ENCODE data around the gene PPP2R2B.

The PPP2R2B gene

DNA sequence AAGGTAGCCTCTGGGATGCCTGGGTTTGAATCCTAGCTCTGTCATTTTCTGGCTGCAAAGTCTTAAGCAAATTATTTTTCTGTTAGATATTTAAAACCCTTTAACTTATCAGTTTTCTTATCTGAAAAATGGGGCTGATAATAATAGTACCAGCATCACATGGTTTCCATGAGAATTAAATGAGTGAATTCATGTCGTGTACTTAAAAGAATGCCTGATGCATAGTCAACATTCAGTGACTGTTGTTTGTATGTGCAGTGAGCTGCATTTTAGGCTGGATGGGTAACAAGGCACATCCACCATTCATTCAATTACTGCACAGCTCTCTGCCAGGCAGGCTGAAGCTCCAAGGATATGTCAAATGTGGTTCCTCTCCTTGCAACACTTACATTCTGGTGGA is 122.0 kb downstream of the PPP2R2B start:
- H2AFZ ChIP-seq (ENCODE audit: low read depth): no peak overlapping the region
- no peak overlapping the region for H3K4me2 ChIP-seq
- H3K79me2 ChIP-seq (ENCODE audit: insufficient read depth, low read depth): no peaks in the 10 kb centered on the region
- no peak overlapping the region for H3K9ac ChIP-seq
- no peaks in the 10 kb centered on the region for H4K20me1 ChIP-seq (ENCODE audit: insufficient read depth)
- H3K27me3 ChIP-seq (ENCODE audit: insufficient read depth, low read depth): no peaks in the 10 kb centered on the region
- H3K4me3 ChIP-seq (IDR thresholded peaks at IDR 0.05; ENCODE audit: insufficient read depth, low read depth, low read length): no peak overlapping the region
- no peak overlapping the region for H3K27ac ChIP-seq
- H3K36me3 ChIP-seq (ENCODE audit: insufficient read depth): no peaks in the 10 kb centered on the region
- peaks cover 22% of the 10 kb centered on the region for H3K4me1 ChIP-seq (ENCODE audit: low read depth, poor library complexity, severe bottlenecking)
- TF ChIP-seq, protein P1, sequence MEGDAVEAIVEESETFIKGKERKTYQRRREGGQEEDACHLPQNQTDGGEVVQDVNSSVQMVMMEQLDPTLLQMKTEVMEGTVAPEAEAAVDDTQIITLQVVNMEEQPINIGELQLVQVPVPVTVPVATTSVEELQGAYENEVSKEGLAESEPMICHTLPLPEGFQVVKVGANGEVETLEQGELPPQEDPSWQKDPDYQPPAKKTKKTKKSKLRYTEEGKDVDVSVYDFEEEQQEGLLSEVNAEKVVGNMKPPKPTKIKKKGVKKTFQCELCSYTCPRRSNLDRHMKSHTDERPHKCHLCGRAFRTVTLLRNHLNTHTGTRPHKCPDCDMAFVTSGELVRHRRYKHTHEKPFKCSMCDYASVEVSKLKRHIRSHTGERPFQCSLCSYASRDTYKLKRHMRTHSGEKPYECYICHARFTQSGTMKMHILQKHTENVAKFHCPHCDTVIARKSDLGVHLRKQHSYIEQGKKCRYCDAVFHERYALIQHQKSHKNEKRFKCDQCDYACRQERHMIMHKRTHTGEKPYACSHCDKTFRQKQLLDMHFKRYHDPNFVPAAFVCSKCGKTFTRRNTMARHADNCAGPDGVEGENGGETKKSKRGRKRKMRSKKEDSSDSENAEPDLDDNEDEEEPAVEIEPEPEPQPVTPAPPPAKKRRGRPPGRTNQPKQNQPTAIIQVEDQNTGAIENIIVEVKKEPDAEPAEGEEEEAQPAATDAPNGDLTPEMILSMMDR (conservative IDR thresholded peaks at IDR 0.05; ENCODE audit: low read depth, low read length): no peak

DNA sequence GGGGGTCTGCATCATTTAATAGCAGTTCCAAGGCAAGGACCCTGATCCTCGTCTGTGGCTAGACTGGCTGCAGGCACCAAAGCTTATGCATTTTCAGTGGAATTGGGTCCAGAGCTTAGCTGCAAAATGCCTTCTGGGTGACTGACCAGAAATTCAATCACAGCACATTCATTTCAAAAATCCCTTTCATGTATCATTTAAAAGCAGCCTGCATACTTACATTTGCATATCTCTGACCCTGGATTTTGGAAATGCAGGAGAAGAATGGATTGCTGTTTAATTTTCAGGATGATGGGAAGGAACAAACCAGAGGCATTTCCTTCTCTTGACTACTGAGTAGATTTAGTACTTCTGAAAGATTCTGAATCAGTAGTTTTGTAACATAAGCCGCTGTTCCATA is 122.8 kb downstream of the PPP2R2B start:
- no peak overlapping the region for H3K27ac ChIP-seq
- H3K4me1 ChIP-seq (ENCODE audit: low read depth, poor library complexity, severe bottlenecking): peaks cover 29% of the 10 kb centered on the region
- H3K4me2 ChIP-seq: no peak overlapping the region
- H3K27me3 ChIP-seq (ENCODE audit: insufficient read depth, low read depth): no peaks in the 10 kb centered on the region
- no peak overlapping the region for H2AFZ ChIP-seq (ENCODE audit: low read depth)
- no peaks in the 10 kb centered on the region for H3K36me3 ChIP-seq (ENCODE audit: insufficient read depth)
- no peaks in the 10 kb centered on the region for H3K79me2 ChIP-seq (ENCODE audit: insufficient read depth, low read depth)
- H3K4me3 ChIP-seq (IDR thresholded peaks at IDR 0.05; ENCODE audit: insufficient read depth, low read depth, low read length): no peak overlapping the region
- H3K9ac ChIP-seq: no peak overlapping the region
- TF ChIP-seq, protein P1 (conservative IDR thresholded peaks at IDR 0.05; ENCODE audit: low read depth, low read length): no peak
- no peaks in the 10 kb centered on the region for H4K20me1 ChIP-seq (ENCODE audit: insufficient read depth)

DNA sequence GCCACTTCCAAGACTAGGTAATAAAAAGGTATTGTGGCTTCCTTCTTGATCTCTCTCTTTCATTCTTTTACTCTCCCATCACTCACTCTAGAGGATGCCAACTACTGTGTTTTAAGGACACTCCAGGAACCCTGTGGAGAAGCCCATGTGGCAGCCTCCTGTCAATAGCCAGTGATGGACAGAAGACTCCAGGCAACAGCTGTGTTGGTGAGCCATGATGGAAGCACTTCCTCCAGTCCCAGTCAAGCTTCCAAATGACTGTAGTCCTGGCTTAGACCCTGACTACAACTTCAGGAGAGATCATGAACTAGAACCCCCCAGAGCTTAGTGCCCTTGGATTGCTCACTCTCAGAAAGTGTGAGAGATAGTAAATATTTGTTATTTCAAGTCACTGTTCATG is 123.9 kb downstream of the PPP2R2B start:
- H3K27ac ChIP-seq: no peak overlapping the region
- H3K9ac ChIP-seq: no peak overlapping the region
- H3K27me3 ChIP-seq (ENCODE audit: insufficient read depth, low read depth): no peaks in the 10 kb centered on the region
- H3K4me2 ChIP-seq: no peak overlapping the region
- no peaks in the 10 kb centered on the region for H4K20me1 ChIP-seq (ENCODE audit: insufficient read depth)
- TF ChIP-seq, protein P1 (conservative IDR thresholded peaks at IDR 0.05; ENCODE audit: low read depth, low read length): no peak
- H2AFZ ChIP-seq (ENCODE audit: low read depth): no peak overlapping the region
- H3K79me2 ChIP-seq (ENCODE audit: insufficient read depth, low read depth): no peaks in the 10 kb centered on the region
- no peaks in the 10 kb centered on the region for H3K36me3 ChIP-seq (ENCODE audit: insufficient read depth)
- H3K4me1 ChIP-seq (ENCODE audit: low read depth, poor library complexity, severe bottlenecking): peaks cover 33% of the 10 kb centered on the region
- no peak overlapping the region for H3K4me3 ChIP-seq (IDR thresholded peaks at IDR 0.05; ENCODE audit: insufficient read depth, low read depth, low read length)

DNA sequence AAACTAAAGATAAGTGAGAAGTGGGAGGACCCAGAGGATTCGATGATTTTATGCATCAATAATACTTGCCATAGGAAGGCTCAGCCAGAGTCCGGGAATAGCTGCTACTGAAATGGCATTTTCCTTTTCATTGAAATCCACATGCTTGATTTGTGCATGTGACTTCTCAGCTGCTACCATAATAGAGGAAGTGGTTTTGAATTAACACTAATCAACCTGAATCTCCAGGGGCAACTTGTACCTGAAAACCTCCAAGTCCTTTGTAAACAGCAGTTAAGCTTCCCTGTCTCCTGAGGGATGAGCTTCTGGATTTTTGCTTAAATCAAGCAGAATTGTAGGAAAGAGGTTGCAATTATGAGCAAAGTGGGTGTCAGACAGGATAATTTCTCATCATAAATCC is 124.9 kb downstream of the PPP2R2B start:
- H3K27me3 ChIP-seq (ENCODE audit: insufficient read depth, low read depth): no peaks in the 10 kb centered on the region
- no peaks in the 10 kb centered on the region for H3K79me2 ChIP-seq (ENCODE audit: insufficient read depth, low read depth)
- no peak overlapping the region for H2AFZ ChIP-seq (ENCODE audit: low read depth)
- H3K27ac ChIP-seq: no peak overlapping the region
- no peaks in the 10 kb centered on the region for H3K36me3 ChIP-seq (ENCODE audit: insufficient read depth)
- TF ChIP-seq, protein P1 (conservative IDR thresholded peaks at IDR 0.05; ENCODE audit: low read depth, low read length): no peak
- no peak overlapping the region for H3K4me2 ChIP-seq
- no peak overlapping the region for H3K9ac ChIP-seq
- H3K4me1 ChIP-seq (ENCODE audit: low read depth, poor library complexity, severe bottlenecking): peaks cover 33% of the 10 kb centered on the region
- H3K4me3 ChIP-seq (IDR thresholded peaks at IDR 0.05; ENCODE audit: insufficient read depth, low read depth, low read length): no peak overlapping the region
- no peaks in the 10 kb centered on the region for H4K20me1 ChIP-seq (ENCODE audit: insufficient read depth)
